AG08395 (cell line): Measurements from ENCODE around the gene WNT9A.
A peak's percentile ranks its signal among the peaks of the same experiment; 100 is the strongest.
"Not testable (repeated sequence)": the region's sequence is repeated elsewhere in the genome, so short reads cannot be mapped to it uniquely, and the experiment has no call there.

Source experiments
- DNase-seq: peaks from one replicate; pipeline ENCODE4 v3.0.0; 2012; ENCODE audit warnings: mixed read lengths, low spot score

Gene WNT9A

DNA sequence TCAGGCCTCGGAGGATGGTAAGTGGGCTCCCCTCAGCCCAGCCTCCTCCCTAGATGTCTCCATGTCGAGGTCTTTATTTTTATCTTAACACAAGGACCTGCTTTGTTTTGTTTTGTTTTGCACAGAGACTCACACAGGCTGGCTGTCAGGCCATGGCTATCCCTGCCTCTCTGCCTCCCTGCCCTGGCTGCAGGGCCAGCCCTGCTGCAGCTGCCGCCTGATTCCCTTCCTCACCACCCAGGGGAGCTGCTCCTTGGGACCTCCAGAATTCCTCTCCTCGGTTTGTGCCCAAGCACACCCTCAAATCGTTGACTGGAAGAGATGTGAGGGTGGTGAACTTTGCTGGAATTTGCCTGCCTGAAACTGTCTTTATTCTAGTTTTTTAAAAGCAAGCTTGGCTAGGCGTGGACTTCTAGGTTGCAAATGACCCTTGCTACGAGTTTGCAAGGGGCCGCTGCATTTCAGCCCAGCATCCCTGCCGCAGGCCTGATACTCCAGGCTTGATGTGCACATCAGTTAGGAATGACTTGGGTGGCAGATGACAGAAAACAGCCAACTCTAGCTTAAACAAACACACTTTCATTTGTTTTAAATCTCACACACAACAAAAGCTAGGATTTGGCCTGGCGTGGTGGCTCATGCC is 37.1 kb downstream of the WNT9A start:
- no peak for DNase-seq

DNA sequence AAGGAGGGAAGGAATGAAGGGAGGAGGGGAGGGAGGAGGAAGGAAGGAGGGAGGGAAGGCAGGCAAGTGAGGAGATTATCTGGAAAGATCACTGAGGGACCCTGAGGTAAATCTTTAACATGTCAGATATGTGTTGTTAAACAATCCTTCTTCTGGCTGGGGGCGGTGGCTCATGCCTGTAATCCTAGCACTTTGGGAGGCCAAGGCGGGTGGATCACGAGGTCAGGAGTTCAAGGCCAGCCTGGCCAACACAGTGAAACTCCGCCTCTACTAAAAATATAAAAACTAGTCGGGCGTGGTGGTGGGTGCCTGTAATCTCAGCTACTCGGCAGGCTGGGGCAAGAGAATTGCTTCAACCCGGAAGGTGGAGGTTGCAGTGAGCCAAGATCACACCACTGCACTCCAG is 37.8 kb downstream of the WNT9A start:
- not testable (repeated sequence) for DNase-seq

DNA sequence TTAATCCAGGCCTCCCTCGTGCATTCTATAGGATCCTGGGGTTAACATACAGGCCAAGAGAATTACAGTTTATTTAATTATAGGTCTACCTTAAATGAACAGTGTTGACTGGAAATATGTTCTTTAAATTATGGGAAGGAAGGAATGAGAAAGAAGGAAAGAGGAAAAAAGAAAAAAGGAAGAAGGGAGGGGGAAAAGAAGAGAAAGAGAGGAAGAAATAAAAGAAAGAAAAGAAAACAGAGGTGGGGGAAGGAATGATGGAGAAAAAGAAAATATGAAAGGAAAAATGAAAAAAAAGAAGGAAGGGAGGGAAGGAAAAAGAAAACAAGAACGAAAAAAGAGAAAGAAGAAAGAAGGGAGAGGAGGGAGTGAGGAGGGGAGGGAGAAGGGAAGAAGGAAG is 38.5 kb downstream of the WNT9A start:
- no peak for DNase-seq

DNA sequence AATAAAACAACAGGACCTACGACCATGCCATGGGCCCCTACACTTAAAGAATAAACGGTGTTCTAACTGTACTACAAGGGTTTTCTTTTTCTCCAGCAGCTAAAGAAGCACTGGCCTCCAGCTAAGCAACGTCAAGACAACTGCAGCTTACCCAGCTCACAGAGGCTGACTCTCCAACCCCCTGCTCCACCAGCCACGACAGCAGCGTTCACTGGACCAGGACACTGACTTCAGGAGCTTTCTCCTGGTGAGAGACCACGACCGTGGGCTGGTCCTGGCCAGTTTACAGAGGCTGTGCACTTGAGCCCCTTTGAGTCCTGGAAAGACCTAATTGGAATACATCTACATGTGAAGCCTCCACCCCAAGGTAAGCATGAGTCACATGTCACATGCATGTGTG is 39.4 kb downstream of the WNT9A start:
- DNase-seq, result no peak

DNA sequence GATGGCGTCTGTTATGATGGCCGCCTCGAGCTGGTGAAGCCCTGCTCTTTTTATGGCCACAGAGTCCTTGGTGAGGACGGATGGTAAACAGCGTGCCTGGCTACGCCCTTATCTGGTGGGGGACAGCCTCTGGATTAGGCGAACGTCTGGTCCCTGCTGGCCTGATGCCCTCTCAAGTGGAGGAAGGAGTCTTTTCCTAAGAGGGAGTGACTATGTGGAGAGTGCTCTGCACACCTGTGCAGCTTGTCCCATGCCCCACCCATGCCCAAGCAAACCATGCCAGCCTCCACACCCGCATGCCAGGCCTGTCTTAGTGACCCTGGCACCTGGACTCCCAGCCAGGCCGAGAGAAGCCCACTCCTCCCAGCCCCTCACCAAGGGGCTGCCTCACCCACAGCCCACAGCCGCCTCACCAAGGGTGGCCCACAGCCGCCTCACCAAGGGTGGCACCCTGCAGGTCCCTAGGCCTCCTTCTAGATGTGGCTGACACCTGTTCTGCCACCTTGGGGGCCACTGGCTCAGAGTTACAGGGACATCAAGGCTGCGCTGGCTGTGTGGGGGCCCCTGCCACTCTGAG is 40.2 kb downstream of the WNT9A start:
- no peak for DNase-seq

DNA sequence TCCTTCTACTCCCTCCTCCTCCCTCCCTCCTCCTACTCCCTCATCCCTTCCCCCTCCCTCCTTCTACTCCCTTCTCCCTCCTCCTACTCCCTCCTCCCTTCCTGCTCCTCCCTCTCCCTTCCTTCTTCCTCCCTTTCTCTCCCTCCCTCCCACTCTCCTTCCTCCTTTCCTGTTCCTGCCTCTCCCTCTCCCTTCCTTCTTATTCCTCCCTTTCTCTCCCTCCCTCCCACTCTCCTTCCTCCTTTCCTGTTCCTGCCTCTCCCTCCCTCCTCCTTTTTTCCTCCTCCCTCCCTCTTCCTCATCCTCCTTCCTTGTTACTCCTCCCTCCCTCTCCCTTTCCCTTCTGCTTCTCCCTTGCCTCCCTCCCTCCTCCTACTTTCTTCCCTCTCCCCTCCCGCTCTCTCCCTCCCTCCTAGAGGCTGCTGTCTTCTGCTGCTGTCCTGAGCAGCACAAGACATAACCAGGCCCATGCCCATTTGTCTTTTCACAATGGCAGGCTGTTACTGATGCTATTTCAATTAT is 41.1 kb downstream of the WNT9A start:
- no peak for DNase-seq

DNA sequence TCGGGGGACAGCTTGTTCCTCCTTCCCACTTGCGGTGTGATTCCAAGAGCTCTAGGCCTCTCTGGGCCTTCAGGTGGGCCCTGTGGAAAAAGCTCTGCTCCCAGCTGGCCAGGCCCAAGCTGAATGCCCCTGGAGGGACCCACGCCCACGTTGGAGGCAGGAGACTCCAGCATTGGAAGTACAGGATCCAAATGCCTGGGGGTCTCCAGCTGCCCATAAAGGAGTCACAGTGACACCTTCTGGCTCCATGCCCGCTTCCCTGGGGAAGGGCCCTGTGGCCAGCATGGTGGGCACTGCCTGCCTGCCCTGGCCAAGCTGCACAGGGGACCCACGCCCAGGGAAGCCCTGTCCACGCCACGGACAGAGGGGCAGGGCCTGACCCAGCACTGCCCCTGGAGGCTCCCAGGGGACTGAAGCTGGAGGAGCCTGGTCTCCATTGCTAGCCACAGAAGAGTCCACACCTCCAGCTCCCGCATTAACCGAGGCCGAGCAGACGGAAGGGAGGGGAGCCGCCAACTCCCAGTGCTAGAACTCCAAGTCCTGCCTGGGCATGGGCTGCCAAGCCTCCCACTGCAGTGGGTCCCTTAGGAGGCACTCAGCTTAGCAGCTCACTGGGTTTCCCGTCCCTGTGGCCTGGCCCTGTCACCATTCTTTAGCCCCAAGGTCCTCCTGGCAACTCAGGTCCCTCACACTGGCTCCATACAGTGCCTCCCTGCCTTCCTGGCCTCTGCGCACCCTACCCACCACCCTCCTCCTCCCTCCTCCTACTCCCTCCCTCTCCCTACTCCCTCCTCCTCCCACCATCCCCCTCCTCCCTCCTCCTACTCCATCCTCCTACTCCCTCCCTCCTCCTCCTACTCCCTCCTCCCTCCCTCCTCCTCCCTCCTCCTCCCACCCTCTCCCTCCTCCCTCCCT is 41.9 kb downstream of the WNT9A start:
- no peak for DNase-seq

DNA sequence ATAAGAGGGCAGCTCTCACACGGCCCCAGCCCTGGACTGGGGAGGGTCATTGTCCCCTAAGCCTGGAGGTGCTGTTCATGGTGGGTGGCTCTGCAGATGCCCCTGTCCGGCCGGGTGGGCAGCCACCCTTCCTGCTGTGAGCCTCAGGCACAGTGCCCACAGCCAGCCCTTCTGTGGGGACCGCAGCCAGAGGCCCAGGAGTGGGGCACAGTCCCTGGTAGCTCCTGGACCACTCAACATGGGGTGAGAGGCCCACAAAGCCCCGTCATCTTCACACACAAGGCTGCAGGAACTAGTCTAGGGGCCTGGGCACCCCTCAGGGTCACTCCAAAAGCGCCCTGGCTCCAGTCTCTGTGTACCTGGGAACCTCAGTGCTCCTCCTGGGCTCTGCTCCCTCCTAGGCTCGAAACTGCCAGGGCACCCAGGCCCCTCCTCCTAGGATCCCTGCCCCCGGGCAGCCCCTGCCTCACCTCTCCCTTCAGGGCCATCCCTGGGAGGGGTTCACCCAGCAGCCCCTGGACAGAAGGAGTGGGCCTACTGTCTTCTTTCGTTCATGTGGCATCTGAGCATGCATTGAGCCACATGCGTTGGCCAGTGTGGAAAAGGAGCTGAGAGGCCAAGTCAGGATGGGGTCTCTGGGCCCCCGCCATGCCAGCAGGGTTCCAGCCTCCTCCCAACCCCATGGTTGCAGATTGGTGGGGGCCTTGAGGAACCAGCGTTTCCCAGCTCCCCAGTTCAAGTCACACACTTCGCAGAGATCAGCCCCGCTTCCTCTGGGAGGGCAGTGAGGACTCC is 43.0 kb downstream of the WNT9A start:
- DNase-seq, result no peak

DNA sequence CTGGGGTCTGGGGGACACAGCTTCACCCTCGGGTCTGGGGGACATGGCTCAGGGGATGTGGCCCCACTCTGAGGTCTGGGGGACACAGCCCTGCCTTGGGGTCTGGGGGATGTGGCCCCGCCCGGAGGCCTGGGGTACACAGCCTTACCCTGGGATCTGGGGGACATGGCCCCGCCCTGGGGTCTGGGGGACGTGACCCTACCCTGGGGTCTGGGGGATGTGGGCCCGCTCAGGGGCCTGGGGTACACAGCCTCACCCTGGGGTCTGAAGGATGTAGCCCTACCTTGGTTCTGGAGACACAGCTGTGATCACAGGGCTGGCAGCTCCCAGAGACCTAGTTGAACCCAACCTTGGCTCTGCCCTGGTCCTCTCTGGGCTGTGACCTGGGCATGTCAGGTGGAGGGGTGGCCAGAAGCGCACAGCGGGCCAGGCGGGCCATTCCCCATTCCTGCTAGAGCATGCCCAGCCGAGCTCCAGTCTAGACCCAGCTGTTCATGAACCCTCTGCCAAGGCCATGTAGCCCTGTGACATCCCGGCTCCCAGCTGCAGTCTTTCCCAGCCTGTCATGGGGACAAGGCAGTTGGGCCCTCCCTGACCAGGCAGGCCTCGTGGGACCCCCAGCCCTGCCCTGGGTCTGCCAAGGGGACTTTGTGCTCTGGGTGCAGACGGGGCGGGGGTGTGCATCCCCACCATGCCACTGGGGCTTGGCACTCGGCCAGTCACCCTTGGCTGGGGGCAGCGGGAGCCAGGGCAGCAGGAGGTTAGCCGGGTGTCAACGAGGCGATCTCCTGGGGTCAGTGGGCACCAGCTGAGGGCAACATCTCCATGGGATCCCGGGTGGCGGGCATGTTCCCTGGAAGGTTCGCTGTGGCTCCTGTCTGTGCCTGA is 43.9 kb downstream of the WNT9A start:
- no peak for DNase-seq

DNA sequence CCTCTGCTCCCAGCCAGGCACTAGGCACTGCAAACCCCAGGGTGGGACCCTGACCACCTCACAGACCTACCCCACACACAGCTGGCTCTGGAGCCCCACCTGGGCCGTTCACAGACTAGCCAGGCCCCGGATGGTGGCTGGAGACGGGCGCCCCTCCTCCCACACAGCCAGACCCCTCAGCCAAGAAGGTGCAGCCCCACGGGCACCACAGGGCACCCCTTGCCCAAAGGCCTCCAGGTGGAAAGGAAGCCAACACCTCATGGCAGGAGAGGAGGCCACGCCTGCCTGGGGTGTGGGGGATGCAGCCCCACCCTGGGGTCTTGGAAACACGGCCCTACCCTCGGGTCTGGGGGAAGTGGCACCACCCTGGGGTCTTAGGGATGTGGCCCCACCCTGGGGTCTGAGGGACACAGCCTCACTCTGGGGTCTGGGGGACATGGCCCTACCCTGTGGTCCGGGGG is 44.6 kb downstream of the WNT9A start:
- DNase-seq, result no peak

DNA sequence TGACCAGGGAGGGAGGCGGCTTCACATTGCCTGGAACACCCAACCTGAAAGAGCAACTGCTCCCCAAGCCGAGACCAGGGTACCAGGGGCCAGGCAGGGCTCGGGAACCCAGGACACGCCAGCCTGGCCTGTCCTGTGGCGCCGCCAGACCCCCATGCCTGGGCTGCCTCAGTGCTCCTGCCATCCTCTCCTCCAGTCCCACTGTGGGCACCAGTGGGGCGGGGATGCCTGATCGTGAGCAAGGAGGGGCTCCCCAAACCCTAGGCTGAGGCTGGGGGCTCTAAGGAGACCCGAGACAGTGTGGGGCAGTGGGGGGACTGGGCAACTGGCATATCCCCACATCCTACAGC is 45.1 kb downstream of the WNT9A start:
- DNase-seq, result no peak

DNA sequence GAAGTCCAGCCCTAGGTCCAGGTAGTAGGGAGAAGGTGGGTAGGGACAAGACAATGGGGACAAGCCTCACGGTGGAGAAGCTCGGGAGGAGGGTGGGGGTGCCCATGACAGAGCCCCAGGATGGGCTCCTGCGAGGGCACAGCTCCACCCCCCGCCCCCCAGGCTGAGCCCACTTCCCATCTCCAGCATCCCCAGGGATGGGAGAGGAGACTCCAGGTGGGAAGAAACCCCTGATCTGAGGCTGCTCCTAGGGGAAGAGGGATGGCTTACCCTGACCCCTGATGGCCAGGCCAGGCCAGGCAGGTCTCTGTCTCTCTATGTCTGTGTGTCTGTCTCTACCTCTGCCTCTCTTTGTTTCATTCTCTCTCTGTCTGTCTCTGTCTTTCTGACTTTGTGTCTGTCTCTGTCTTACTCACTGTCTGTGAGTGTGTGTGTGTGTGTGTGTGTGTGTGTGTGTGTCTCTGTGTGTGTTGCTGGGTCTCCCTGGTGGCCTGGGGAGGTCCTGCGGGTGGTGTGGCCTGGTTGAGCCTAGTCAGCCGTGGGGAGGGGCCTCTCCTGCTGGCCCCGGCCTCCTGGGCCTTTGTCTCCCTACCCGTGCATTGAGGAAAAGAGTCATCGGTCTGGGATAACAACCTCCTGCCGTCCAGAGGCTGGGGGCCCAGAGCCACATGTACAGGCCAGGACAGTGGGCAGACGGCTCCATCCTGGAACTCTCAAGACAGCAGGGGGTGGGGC is 45.7 kb downstream of the WNT9A start:
- DNase-seq, result peak; percentile 34

DNA sequence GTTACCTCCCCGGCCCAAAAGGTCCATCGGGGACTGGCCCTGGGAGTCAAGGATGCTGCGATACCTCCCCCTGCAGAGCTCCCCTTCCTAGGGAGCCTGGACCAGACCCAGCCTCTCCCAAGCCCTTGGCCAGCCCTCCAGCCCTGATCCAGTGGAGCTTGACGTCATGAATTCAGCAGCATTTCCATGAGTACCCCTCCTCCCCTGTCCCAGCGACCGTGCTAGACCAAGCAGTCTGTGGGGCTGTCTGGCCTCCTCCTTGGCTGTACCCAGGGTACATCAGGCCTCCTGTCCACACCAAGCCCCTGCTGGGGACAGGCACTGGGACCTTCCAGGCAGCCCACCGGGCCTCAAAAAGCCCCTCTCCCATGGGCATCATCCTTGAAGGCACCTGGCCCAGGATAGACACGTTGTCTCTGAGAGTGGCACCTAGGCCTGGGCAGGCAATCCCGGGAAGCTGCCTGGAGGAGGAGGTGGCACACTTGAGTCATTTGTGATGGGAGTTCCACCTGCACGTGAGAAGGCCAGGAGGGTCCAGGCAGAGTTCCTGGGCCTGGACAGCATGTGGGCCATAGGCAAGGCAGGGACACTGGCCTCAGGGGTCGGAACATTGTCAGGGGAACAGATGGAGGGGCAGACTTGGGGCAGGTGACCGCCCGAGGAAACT is 46.4 kb downstream of the WNT9A start:
- DNase-seq, result no peak

DNA sequence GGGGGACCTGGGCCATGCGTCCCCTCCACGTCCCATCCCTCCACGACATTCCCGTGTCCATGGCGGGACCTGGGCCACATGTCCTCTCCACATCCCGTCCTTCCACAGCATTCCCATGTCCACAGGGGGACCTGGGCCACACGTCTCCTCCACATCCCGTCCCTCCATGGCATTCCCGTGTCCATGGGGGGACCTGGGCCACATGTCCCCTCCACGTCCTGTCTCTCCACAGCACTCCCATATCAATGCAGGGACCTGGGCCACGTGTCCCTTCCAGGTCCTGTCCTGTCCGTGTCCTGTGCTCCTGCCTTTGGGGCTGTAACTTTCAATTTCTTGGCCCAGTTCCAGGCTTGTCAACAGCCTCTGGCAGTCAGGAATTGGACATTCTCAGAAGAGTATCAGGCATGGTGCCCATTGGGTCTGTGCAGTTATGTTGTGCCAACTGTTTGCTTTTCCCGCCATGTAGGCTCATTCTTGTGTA is 47.1 kb downstream of the WNT9A start:
- DNase-seq, result no peak

DNA sequence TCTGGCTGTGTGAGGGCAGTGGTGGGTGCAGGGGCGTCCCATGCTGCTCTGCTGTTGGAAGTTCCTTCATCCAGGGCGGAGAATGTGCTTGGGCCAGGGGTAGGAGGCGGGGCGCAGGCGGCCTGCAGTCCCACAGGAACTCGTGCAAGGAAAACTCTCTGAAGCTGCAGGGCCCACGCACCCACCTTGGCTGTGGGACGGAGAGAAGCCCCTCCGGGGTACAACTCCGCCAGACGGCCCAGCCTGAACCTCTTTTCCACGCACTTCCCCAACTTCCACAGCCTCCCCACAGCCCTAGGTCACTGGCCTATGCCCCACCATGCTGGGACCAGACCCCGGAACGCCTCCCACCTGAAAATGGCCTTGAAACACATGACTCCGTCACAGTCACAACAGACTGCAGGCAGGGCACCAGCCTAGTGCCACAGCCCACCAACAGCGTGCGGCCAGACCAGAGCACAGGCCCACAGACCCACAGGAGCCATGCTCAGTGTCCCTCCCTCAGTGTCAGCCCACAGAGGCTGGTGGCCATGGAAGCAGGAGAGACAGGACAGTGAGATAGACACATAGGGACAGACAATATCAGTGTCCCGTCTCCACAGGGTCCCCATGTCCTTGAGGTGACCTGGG is 47.8 kb downstream of the WNT9A start:
- DNase-seq, result no peak

DNA sequence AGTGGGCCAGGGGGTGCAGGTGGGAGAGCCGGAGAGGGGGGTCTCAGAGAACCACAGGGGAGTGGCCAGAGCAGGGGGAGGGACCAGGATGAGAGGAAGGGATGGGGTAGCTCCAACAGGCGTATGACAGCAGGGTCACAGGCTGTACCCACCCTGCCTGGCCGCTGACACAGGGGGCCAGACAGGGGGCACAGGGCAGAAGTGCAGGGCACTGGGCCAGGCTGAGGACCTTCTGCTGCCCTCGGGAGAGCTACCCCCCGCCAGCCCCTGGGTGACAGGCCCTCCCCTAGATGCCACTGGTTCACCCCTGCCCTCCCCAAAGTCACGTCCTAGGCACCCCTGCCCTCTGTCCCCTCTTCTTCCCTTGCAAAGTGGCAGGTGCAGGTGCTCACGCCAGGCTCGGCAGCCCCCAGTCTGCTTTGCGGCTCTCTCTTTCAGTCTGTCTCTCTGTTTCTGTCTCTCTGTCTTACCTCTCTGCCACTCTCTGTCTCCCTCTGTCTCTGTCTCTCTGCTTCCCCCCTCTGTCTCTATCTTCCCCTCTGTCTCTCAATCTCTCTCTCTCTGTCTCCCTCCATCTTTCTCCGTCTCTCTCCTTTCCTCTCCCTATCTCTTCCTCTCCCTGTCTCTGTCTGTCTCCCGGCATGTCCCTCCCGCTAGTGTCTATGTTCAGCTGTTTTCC is 48.5 kb downstream of the WNT9A start:
- DNase-seq, result no peak

DNA sequence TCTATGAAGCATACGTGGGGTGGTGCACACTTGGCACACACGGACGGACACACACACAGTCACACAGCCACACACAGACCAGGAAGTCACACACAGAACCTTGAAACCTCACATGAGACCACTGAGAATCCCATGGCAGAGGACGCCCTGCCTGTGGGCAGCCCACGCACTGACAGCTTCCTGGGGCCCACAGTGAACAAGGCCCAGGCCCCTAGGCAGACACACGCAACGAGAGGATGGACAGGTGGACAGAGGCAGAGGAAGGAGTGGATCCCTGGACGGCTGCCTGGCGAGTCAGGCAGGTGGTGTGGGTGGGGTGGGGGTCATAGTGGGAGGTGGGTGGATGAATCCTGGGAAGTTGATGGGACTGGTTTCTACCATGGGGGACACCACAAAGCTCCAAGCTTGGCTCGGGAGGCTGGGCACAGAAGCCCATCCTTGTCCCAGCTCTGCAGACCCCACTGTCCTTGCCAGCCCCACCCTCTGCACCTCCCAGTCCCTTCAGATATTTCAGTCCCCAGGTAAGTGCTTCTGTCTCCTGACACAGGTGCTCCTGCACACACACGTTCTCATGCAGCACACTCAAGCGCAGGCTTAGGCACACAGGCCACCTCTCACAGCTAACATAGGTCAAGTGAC is 49.1 kb downstream of the WNT9A start:
- no peak for DNase-seq
